HL-60 (cell line): Measurements from ENCODE around the gene SAFB2.

Experiments used
- CTCF ChIP-seq: IDR thresholded peaks from one replicate; pipeline ENCODE4 v1.5.1; 2011; ENCODE audit warnings: low read length, control low read depth, inconsistent platforms; ENCODE audit not compliant: insufficient read depth
- POLR2AphosphoS5 ChIP-seq: IDR thresholded peaks from 2 replicates; pipeline ENCODE4 v1.6.1; 2012; ENCODE audit warnings: low read depth

GRCh38 chr19:5632241-5632612 lies 9.7 kb upstream of the SAFB2 start:
- TF ChIP-seq CTCF, result no peak
- no peak for TF ChIP-seq POLR2AphosphoS5
